ENCODE results near the gene THAP7. TPM values are rescaled to one million over a fixed set of nuclear protein-coding genes. Genes with fewer than 3 reads are reported as not detected.

The THAP7 gene
- total and polyA plus RNA-seq, 9 of the 15 experiments (the other 6 are each of a cell fraction or from before 2014, with no cell fraction given): 7.9 to 263 (median 84.1) TPM

DNA sequence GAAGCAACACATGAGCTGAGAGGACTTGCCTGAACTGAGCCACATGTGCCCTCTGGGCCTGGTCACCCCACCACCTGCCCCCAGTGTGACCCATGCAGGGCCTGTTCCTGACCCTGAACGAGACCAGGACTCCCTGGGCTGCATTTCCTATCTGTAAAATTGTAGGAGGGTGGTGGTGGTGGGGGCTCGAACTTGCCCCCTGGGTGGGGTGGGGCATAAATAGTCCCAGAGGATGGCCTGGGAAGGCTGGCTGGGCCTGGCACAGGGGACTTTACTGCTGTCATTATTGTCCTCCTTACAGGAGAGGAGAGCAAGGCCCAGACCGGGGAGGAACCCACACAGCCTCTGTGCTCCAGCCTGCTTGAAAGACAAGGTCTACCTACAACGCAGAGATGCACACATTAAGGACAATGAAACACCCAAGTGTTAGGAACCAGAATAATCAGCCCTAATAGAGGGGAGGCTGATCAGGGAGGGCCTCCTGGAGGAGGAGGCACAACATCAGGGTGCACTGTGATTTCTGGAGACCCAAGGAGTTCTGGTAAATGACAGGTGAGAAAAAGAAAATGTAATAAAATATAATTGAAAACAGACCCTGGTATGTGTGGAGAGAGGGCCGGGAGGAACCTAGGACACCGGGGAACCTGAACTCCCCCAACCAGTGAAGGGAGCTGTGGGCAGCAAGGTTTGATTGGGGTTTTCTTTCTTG is 37.7 kb downstream of the THAP7 start (continued):
- TF ChIP-seq, protein P1, sequence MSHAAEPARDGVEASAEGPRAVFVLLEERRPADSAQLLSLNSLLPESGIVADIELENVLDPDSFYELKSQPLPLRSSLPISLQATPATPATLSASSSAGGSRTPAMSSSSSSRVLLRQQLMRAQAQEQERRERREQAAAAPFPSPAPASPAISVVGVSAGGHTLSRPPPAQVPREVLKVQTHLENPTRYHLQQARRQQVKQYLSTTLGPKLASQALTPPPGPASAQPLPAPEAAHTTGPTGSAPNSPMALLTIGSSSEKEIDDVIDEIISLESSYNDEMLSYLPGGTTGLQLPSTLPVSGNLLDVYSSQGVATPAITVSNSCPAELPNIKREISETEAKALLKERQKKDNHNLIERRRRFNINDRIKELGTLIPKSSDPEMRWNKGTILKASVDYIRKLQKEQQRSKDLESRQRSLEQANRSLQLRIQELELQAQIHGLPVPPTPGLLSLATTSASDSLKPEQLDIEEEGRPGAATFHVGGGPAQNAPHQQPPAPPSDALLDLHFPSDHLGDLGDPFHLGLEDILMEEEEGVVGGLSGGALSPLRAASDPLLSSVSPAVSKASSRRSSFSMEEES (CRISPR knock-in tag; IDR thresholded peaks at IDR 0.05): 0 out of 2 replicates have a peak, but pooled peaks have one; percentile 9
- peak; percentile 98 for TF ChIP-seq BCOR (IDR thresholded peaks at IDR 0.05)
- TF ChIP-seq, protein P2, sequence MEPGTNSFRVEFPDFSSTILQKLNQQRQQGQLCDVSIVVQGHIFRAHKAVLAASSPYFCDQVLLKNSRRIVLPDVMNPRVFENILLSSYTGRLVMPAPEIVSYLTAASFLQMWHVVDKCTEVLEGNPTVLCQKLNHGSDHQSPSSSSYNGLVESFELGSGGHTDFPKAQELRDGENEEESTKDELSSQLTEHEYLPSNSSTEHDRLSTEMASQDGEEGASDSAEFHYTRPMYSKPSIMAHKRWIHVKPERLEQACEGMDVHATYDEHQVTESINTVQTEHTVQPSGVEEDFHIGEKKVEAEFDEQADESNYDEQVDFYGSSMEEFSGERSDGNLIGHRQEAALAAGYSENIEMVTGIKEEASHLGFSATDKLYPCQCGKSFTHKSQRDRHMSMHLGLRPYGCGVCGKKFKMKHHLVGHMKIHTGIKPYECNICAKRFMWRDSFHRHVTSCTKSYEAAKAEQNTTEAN (CRISPR knock-in tag; IDR thresholded peaks at IDR 0.05): no peak
- TF ChIP-seq, protein P3, sequence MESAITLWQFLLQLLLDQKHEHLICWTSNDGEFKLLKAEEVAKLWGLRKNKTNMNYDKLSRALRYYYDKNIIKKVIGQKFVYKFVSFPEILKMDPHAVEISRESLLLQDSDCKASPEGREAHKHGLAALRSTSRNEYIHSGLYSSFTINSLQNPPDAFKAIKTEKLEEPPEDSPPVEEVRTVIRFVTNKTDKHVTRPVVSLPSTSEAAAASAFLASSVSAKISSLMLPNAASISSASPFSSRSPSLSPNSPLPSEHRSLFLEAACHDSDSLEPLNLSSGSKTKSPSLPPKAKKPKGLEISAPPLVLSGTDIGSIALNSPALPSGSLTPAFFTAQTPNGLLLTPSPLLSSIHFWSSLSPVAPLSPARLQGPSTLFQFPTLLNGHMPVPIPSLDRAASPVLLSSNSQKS (CRISPR knock-in tag; IDR thresholded peaks at IDR 0.05): no peak
- TF ChIP-seq THRAP3 (IDR thresholded peaks at IDR 0.05; ENCODE audit: borderline replicate concordance): no peak
- TF ChIP-seq CEBPG (CRISPR knock-in tag; IDR thresholded peaks at IDR 0.05): no peak
- TF ChIP-seq CEBPG (tag; conservative IDR thresholded peaks at IDR 0.05 in 1 of 2, IDR thresholded peaks at IDR 0.05 in 1 of 2): no peak
- TF ChIP-seq, protein P4, sequence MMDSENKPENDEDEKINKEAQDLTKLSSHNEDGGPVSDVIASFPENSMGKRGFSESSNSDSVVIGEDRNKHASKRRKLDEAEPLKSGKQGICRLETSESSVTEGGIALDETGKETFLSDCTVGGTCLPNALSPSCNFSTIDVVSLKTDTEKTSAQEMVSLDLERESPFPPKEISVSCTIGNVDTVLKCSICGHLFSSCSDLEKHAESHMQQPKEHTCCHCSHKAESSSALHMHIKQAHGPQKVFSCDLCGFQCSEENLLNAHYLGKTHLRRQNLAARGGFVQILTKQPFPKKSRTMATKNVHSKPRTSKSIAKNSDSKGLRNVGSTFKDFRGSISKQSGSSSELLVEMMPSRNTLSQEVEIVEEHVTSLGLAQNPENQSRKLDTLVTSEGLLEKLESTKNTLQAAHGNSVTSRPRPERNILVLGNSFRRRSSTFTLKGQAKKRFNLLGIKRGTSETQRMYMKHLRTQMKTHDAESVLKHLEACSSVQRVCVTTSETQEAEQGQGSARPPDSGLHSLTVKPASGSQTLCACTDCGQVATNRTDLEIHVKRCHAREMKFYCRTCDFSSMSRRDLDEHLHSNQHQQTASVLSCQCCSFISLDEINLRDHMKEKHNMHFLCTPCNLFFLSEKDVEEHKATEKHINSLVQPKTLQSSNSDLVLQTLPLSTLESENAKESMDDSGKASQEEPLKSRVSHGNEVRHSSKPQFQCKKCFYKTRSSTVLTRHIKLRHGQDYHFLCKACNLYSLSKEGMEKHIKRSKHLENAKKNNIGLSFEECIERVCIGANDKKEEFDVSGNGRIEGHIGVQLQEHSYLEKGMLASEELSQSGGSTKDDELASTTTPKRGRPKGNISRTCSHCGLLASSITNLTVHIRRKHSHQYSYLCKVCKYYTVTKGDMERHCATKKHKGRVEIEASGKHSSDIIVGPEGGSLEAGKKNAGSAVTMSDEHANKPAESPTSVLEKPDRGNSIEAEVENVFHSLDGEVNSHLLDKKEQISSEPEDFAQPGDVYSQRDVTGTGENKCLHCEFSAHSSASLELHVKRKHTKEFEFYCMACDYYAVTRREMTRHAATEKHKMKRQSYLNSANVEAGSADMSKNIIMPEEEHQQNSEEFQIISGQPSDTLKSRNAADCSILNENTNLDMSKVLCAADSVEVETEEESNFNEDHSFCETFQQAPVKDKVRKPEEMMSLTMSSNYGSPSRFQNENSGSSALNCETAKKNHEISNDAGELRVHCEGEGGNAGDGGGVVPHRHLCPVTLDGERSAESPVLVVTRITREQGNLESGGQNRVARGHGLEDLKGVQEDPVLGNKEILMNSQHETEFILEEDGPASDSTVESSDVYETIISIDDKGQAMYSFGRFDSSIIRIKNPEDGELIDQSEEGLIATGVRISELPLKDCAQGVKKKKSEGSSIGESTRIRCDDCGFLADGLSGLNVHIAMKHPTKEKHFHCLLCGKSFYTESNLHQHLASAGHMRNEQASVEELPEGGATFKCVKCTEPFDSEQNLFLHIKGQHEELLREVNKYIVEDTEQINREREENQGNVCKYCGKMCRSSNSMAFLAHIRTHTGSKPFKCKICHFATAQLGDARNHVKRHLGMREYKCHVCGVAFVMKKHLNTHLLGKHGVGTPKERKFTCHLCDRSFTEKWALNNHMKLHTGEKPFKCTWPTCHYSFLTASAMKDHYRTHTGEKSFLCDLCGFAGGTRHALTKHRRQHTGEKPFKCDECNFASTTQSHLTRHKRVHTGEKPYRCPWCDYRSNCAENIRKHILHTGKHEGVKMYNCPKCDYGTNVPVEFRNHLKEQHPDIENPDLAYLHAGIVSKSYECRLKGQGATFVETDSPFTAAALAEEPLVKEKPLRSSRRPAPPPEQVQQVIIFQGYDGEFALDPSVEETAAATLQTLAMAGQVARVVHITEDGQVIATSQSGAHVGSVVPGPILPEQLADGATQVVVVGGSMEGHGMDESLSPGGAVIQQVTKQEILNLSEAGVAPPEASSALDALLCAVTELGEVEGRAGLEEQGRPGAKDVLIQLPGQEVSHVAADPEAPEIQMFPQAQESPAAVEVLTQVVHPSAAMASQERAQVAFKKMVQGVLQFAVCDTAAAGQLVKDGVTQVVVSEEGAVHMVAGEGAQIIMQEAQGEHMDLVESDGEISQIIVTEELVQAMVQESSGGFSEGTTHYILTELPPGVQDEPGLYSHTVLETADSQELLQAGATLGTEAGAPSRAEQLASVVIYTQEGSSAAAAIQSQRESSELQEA (IDR thresholded peaks at IDR 0.05; ENCODE audit: low read depth): no peak
- peak; percentile 96 for TF ChIP-seq ZNF436 (CRISPR knock-in tag; IDR thresholded peaks at IDR 0.05)
- peak; percentile 96 for TF ChIP-seq SMARCA5 (IDR thresholded peaks at IDR 0.05)
- TF ChIP-seq, protein P5, sequence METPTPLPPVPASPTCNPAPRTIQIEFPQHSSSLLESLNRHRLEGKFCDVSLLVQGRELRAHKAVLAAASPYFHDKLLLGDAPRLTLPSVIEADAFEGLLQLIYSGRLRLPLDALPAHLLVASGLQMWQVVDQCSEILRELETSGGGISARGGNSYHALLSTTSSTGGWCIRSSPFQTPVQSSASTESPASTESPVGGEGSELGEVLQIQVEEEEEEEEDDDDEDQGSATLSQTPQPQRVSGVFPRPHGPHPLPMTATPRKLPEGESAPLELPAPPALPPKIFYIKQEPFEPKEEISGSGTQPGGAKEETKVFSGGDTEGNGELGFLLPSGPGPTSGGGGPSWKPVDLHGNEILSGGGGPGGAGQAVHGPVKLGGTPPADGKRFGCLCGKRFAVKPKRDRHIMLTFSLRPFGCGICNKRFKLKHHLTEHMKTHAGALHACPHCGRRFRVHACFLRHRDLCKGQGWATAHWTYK (CRISPR knock-in tag; IDR thresholded peaks at IDR 0.05): 0 out of 2 replicates have a peak, but pooled peaks have one; percentile 28
- TF ChIP-seq ZNF174 (CRISPR knock-in tag; IDR thresholded peaks at IDR 0.05): no peak
- no peak for TF ChIP-seq SRSF1 (IDR thresholded peaks at IDR 0.05; ENCODE audit: low read depth, low read length)
- no peak for TF ChIP-seq RBM17 (IDR thresholded peaks at IDR 0.05; ENCODE audit: borderline replicate concordance, low read depth, low read length)
